T-cell (primary cell): ENCODE data around the gene ZDHHC7. TPM values are rescaled to one million over a fixed set of nuclear protein-coding genes. Genes with fewer than 3 reads are reported as not detected.
A peak's percentile ranks its signal among the peaks of the same experiment; 100 is the strongest.

ENCODE experiments used
- ATAC-seq, 4 experiments: fragments of 200-7000 bp in 3 of 4; fragments of 150-1000 bp in 1 of 4; cut with Tn5 transposase; replicated peaks in 1 of 4; 1 replicate in 3 of 4; 2 replicates in 1 of 4; pipeline ENCODE4 v1.10.0; 2021; ENCODE audit warnings: moderate library complexity in 3 of 4, mild to moderate bottlenecking in 2 of 4, moderate number of reproducible peaks in 1 of 4
- CTCF ChIA-PET, 2 donors: fragments of 300-600 bp; sonication (Branson Sonifier 250); formaldehyde crosslinking; loops; one replicate each; lab custom pipeline; 2022; ENCODE audit warnings: antibody characterized with exemption in 2 of 2; lab: Charles Lee
- POLR2A ChIA-PET, 2 donors: fragments of 300-600 bp; sonication (Branson Sonifier 250); formaldehyde crosslinking; loops; one replicate each; lab custom pipeline; 2022; ENCODE audit warnings: antibody characterized with exemption in 2 of 2; lab: Charles Lee
- DNase-seq, 35 experiments: peaks; one replicate each; pipeline versions ENCODE4 v3.0.0 to v3.0.0-alpha.2; 2013 to 2023
- H3K27ac ChIP-seq: one replicate; pipeline ENCODE4 v1.5.1; 2013; ENCODE audit warnings: low read length
- H3K27me3 ChIP-seq, 2 experiments: replicated peaks in 1 of 2; 1 replicate in 1 of 2; 2 replicates in 1 of 2; pipeline versions ENCODE4 v1.6.1 to v1.7.0; 2013; ENCODE audit warnings: low read length in 1 of 2, mixed read lengths in 1 of 2; ENCODE audit not compliant: control insufficient read depth in 2 of 2, insufficient read depth in 2 of 2; ENCODE audit errors: extremely low read depth in 1 of 2
- H3K36me3 ChIP-seq, 2 donors: 1 replicate in 1 of 2; 2 replicates in 1 of 2; pipeline versions ENCODE4 v1.6.1 to v1.7.0; 2013; ENCODE audit warnings: low read length in 1 of 2; ENCODE audit not compliant: control insufficient read depth in 2 of 2, insufficient read depth in 1 of 2; ENCODE audit errors: extremely low read depth in 1 of 2
- H3K4me1 ChIP-seq, 2 experiments: 1 replicate in 1 of 2; 2 replicates in 1 of 2; pipeline versions ENCODE4 v1.6.1 to v1.7.0; 2013; ENCODE audit warnings: low read length in 2 of 2, mixed read lengths in 1 of 2; ENCODE audit not compliant: insufficient read depth in 2 of 2, control insufficient read depth in 1 of 2; ENCODE audit errors: extremely low read depth in 1 of 2
- H3K4me3 ChIP-seq, 2 donors: 1 replicate in 1 of 2; 2 replicates in 1 of 2; pipeline versions ENCODE4 v1.5.1 to v1.7.0; 2013; ENCODE audit warnings: mild to moderate bottlenecking in 2 of 2, low read length in 1 of 2, moderate library complexity in 1 of 2; ENCODE audit not compliant: control insufficient read depth in 1 of 2; ENCODE audit errors: extremely low read depth in 1 of 2
- H3K9me3 ChIP-seq: 2 replicates; pipeline ENCODE4 v1.7.0; 2013
- H3K27ac Mint-ChIP-seq, 2 donors: one replicate each; pipeline ENCODE4 v1.8.0; 2020 to 2021; ENCODE audit warnings: mild to moderate bottlenecking in 2 of 2, mixed read lengths in 2 of 2
- H3K27me3 Mint-ChIP-seq, 2 donors: one replicate each; pipeline ENCODE4 v1.8.0; 2021 to 2022; ENCODE audit warnings: mixed read lengths in 2 of 2
- H3K36me3 Mint-ChIP-seq: one replicate; pipeline ENCODE4 v1.8.0; 2021; ENCODE audit warnings: mixed read lengths
- H3K4me1 Mint-ChIP-seq, 3 donors: one replicate each; pipeline ENCODE4 v1.8.0; 2020 to 2022; ENCODE audit warnings: mixed read lengths in 3 of 3, mild to moderate bottlenecking in 1 of 3
- H3K4me3 Mint-ChIP-seq, 3 donors: one replicate each; pipeline ENCODE4 v1.8.0; 2020 to 2022; ENCODE audit warnings: mild to moderate bottlenecking in 3 of 3, mixed read lengths in 3 of 3, moderate library complexity in 3 of 3
- H3K9me3 Mint-ChIP-seq, 3 donors: one replicate each; pipeline ENCODE4 v1.8.0; 2020 to 2022; ENCODE audit warnings: mixed read lengths in 3 of 3
- WGBS: methylation state at CpG from one replicate; pipeline ENCODE4 v1.1.5; 2013; ENCODE audit warnings: missing lambda C conversion rate; ENCODE audit not compliant: insufficient coverage; 5-methylcytosine and 5-hydroxymethylcytosine counted together
- total RNA-seq, 35 experiments: library from RNA in 6 of 35; stranded (reverse) in 6 of 35; fragments of 120-200 nt in 1 of 35; gene quantifications; one replicate each; pipeline versions ENCODE4 v1.2.1 to v1.2.4 and lab custom pipeline; 2013 to 2026

Gene ZDHHC7
- total RNA-seq, 5 donors from 2014 or later (not counting 1 experiment from before 2014, with no cell fraction given) = 33.5 to 43.9 (median 38.7) TPM

- no peak overlapping the region for H3K27ac ChIP-seq
- H3K4me3 ChIP-seq = no peak overlapping the region
- H3K27me3 Mint-ChIP-seq = peaks cover 0 to 3% of the 10 kb centered on the region in 2 donors
- ATAC-seq (no peak), DNase-seq (no peak)
- H3K27ac Mint-ChIP-seq = peak overlapping the region in 1 of 2 donors; percentile 15
- POLR2A ChIA-PET = interaction anchor here in 1 of 2 donors (0.9 kb wide), 1 partner anchor 10 kb away, joined by 3 read pairs; the partner anchor contains the start of gene KIAA0513
- H3K4me1 ChIP-seq = peaks cover 2 to 7% of the 10 kb centered on the region in 2 experiments
- H3K36me3 Mint-ChIP-seq = no peaks in the 10 kb centered on the region
- H3K36me3 ChIP-seq = no peaks in the 10 kb centered on the region
- no peak overlapping the region for H3K4me3 Mint-ChIP-seq
- no peaks in the 10 kb centered on the region for H3K9me3 ChIP-seq
- CTCF ChIA-PET = no interaction called here
- H3K4me1 Mint-ChIP-seq = peaks cover 10 to 13% (median 12%) of the 10 kb centered on the region in 3 donors
- H3K27me3 ChIP-seq = peaks cover 0 to 3% of the 10 kb centered on the region in 2 experiments
- no peaks in the 10 kb centered on the region for H3K9me3 Mint-ChIP-seq
- 67% methylated on average over 3 of the region's 8 CpGs for whole genome bisulfite sequencing
These were observed 6.3 kb upstream of the ZDHHC7 start for GRCh38 chr16:85017633-85018032.

- no peaks in the 10 kb centered on the region for H3K9me3 Mint-ChIP-seq
- ATAC-seq = no peak
- CTCF ChIA-PET = no interaction called here
- Histone ChIP-seq H3K36me3 (no peaks in the 10 kb centered on the region), H3K4me3 (no peak overlapping the region), H3K4me1 (peaks cover 2 to 8% of the 10 kb centered on the region in 2 experiments), H3K27me3 (peaks cover 0 to 3% of the 10 kb centered on the region in 2 experiments), H3K27ac (no peak overlapping the region), H3K9me3 (no peaks in the 10 kb centered on the region)
- POLR2A ChIA-PET = interaction anchor here in 1 of 2 donors (0.9 kb wide), 1 partner anchor 11 kb away, joined by 3 read pairs; the partner anchor contains the start of gene KIAA0513
- no peak overlapping the region for H3K4me3 Mint-ChIP-seq
- H3K27ac Mint-ChIP-seq = no peak overlapping the region
- peak in 2 of 35 experiments; percentile 12 to 31 for DNase-seq
- peaks cover 12 to 15% (median 12%) of the 10 kb centered on the region in 3 donors for H3K4me1 Mint-ChIP-seq
- H3K36me3 Mint-ChIP-seq = no peaks in the 10 kb centered on the region
- WGBS = no CpG with 5 or more reads among the region's 4 CpGs
- peaks cover 0 to 3% of the 10 kb centered on the region in 2 donors for H3K27me3 Mint-ChIP-seq
These were observed 5.8 kb upstream of the ZDHHC7 start for GRCh38 chr16:85017151-85017550.

GRCh38 chr16:85015481-85016187, 4.3 kb upstream of the ZDHHC7 start:
- CTCF ChIA-PET = interaction anchor here (0.6 to 1.0 kb wide), 2 partner anchors 19 to 133 kb away, joined by 4 read pairs; no protein-coding TSS in a partner anchor
- ATAC-seq = no peak
- peaks cover 4 to 19% of the 10 kb centered on the region in 2 experiments for H3K4me1 ChIP-seq

GRCh38 chr16:85014311-85014710, 3.0 kb upstream of the ZDHHC7 start:
- Histone ChIP-seq H3K27ac (no peak overlapping the region), H3K4me3 (no peak overlapping the region), H3K27me3 (peaks cover 0 to 3% of the 10 kb centered on the region in 2 experiments), H3K9me3 (no peaks in the 10 kb centered on the region), H3K36me3 (no peaks in the 10 kb centered on the region), H3K4me1 (peaks cover 7 to 28% of the 10 kb centered on the region in 2 experiments)
- no peak overlapping the region for H3K27ac Mint-ChIP-seq
- ATAC-seq (no peak), DNase-seq (no peak)
- no CpG with 5 or more reads among the region's 2 CpGs for WGBS
- POLR2A ChIA-PET = no interaction called here
- peaks cover 28 to 32% (median 31%) of the 10 kb centered on the region in 3 donors for H3K4me1 Mint-ChIP-seq
- no peaks in the 10 kb centered on the region for H3K9me3 Mint-ChIP-seq
- H3K27me3 Mint-ChIP-seq = peaks cover 0 to 3% of the 10 kb centered on the region in 2 donors
- CTCF ChIA-PET = no interaction called here
- H3K36me3 Mint-ChIP-seq = no peaks in the 10 kb centered on the region
- H3K4me3 Mint-ChIP-seq = no peak overlapping the region

More at GRCh38 chr16:85015481-85016187, 4.3 kb upstream of the ZDHHC7 start:
- H3K36me3 ChIP-seq = no peaks in the 10 kb centered on the region
- no peak for DNase-seq
- H3K27ac ChIP-seq = no peak overlapping the region
- H3K4me3 ChIP-seq = no peak overlapping the region
- POLR2A ChIA-PET = no interaction called here
- no peaks in the 10 kb centered on the region for H3K36me3 Mint-ChIP-seq
- H3K27ac Mint-ChIP-seq = no peak overlapping the region
- peaks cover 0 to 3% of the 10 kb centered on the region in 2 donors for H3K27me3 Mint-ChIP-seq
- H3K9me3 ChIP-seq = no peaks in the 10 kb centered on the region
- H3K27me3 ChIP-seq = peaks cover 0 to 3% of the 10 kb centered on the region in 2 experiments
- 100% methylated on average over 2 of the region's 5 CpGs for WGBS
- H3K9me3 Mint-ChIP-seq = no peaks in the 10 kb centered on the region
- no peak overlapping the region for H3K4me3 Mint-ChIP-seq
- H3K4me1 Mint-ChIP-seq = peaks cover 19 to 21% (median 20%) of the 10 kb centered on the region in 3 donors

- peak overlapping the region; percentile 95 to 97 (median 95) for H3K4me3 Mint-ChIP-seq
- H3K4me1 Mint-ChIP-seq = peaks cover 39 to 48% (median 46%) of the 10 kb centered on the region in 3 donors
- no peaks in the 10 kb centered on the region for H3K36me3 ChIP-seq
- no peaks in the 10 kb centered on the region for H3K9me3 ChIP-seq
- H3K27me3 ChIP-seq = peaks cover 0 to 3% of the 10 kb centered on the region in 2 experiments
- no peaks in the 10 kb centered on the region for H3K27me3 Mint-ChIP-seq
- DNase-seq = no peak
- H3K27ac ChIP-seq = peak overlapping the region; percentile 99
- H3K4me1 ChIP-seq = peaks cover 7 to 29% of the 10 kb centered on the region in 2 experiments
- POLR2A ChIA-PET = interaction anchor here (0.6 to 4.5 kb wide), 4 partner anchors 15 to 896 kb away, joined by 3 to 19 read pairs (median 8); partner anchors contain the start of gene KIAA0513 (in 1 of the 2)
- peaks cover under 1% of the 10 kb centered on the region for H3K36me3 Mint-ChIP-seq
- H3K9me3 Mint-ChIP-seq = no peaks in the 10 kb centered on the region
- peak overlapping the region; percentile 97 to 98 for H3K4me3 ChIP-seq
- peak overlapping the region; percentile 97 for H3K27ac Mint-ChIP-seq
- 21% methylated on average over 14 of the region's 17 CpGs for WGBS
- ATAC-seq = peak in 1 of 4 experiments; percentile 1
- CTCF ChIA-PET = interaction anchor here (0.7 to 2.3 kb wide), 4 partner anchors 16 to 369 kb away, joined by 4 to 12 read pairs (median 7); partner anchors contain the start of gene KIAA0513 (in 1 of the 2)
These were observed 530 bp upstream of the ZDHHC7 start for GRCh38 chr16:85011846-85012284.

- Histone ChIP-seq H3K36me3 (no peaks in the 10 kb centered on the region), H3K27me3 (peaks cover 0 to 2% of the 10 kb centered on the region in 2 experiments), H3K4me3 (peak overlapping the region; percentile 97 to 98), H3K27ac (peak overlapping the region; percentile 56), H3K4me1 (peaks cover 5 to 30% of the 10 kb centered on the region in 2 experiments), H3K9me3 (no peaks in the 10 kb centered on the region)
- H3K27me3 Mint-ChIP-seq = no peaks in the 10 kb centered on the region
- no peak for ATAC-seq
- ChIA-PET POLR2A (interaction anchor here (0.6 to 4.5 kb wide), 7 partner anchors 16 to 241 kb away, joined by 4 to 19 read pairs (median 6); partner anchors contain the start of gene KIAA0513 (in 1 of the 2)), CTCF (interaction anchor here (0.5 to 2.3 kb wide), 6 partner anchors 17 to 523 kb away, joined by 3 to 12 read pairs (median 6); partner anchors contain the start of gene KIAA0513 (in 1 of the 2))
- peaks cover 46 to 49% (median 47%) of the 10 kb centered on the region in 3 donors for H3K4me1 Mint-ChIP-seq
- no peak for DNase-seq
- H3K36me3 Mint-ChIP-seq = peaks cover 7% of the 10 kb centered on the region
- peak overlapping the region; percentile 90 to 93 for H3K27ac Mint-ChIP-seq
- WGBS = 62% methylated on average over 3 of the region's 9 CpGs
- H3K9me3 Mint-ChIP-seq = no peaks in the 10 kb centered on the region
- peak overlapping the region; percentile 92 to 97 (median 95) for H3K4me3 Mint-ChIP-seq
These were observed 847 bp downstream of the ZDHHC7 start for GRCh38 chr16:85010446-85010930.
